ENCODE data around the gene EFNA2.

DNA sequence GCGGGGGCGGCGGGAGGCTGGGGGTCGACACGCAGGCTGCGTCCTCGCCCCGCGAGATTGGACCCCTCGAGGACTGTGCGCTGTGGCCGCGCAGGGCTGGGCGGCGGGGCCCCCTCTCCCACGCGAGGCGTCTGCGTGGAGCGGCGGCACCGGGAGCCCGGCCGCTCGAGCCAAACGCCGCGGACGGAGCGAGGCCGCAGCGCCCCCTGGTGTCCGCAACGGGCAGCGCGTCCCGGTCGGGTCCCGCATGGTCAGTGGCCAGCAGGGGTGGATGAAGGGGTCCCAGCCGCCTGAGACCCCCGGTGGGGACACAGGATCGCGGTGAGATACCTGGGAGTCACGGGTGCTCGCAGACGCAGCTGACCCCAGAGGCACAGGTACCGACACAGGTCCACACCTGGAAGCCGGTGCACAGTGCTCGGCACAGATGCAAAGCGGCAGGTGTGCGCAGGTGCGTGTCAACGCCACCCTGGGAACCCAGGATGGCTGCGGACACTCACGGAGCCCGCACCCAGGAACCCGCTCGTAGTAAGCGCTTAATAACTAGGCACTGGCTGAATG is 18.7 kb upstream of the EFNA2 start:
- TF ChIP-seq, protein P1, sequence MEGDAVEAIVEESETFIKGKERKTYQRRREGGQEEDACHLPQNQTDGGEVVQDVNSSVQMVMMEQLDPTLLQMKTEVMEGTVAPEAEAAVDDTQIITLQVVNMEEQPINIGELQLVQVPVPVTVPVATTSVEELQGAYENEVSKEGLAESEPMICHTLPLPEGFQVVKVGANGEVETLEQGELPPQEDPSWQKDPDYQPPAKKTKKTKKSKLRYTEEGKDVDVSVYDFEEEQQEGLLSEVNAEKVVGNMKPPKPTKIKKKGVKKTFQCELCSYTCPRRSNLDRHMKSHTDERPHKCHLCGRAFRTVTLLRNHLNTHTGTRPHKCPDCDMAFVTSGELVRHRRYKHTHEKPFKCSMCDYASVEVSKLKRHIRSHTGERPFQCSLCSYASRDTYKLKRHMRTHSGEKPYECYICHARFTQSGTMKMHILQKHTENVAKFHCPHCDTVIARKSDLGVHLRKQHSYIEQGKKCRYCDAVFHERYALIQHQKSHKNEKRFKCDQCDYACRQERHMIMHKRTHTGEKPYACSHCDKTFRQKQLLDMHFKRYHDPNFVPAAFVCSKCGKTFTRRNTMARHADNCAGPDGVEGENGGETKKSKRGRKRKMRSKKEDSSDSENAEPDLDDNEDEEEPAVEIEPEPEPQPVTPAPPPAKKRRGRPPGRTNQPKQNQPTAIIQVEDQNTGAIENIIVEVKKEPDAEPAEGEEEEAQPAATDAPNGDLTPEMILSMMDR (IDR thresholded peaks at IDR 0.05): peak; percentile 78
- TF ChIP-seq, protein P2, sequence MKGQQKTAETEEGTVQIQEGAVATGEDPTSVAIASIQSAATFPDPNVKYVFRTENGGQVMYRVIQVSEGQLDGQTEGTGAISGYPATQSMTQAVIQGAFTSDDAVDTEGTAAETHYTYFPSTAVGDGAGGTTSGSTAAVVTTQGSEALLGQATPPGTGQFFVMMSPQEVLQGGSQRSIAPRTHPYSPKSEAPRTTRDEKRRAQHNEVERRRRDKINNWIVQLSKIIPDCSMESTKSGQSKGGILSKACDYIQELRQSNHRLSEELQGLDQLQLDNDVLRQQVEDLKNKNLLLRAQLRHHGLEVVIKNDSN (IDR thresholded peaks at IDR 0.05; ENCODE audit: borderline replicate concordance, low read depth): no peak
- TF ChIP-seq RFX5 (IDR thresholded peaks at IDR 0.05; ENCODE audit: low read length): no peak

Data from SK-N-SH (cell line).